H9 (cell line): Measurements from ENCODE around the gene ARHGEF2. TPM values are rescaled to one million over a fixed set of nuclear protein-coding genes. Genes with fewer than 3 reads are reported as not detected.

ENCODE experiments used
- DNase-seq: peaks from one replicate; pipeline ENCODE4 v3.0.0-alpha.2; 2017
- H2AFZ ChIP-seq: one replicate; pipeline ENCODE4 v1.6.1; 2013; ENCODE audit warnings: mild to moderate bottlenecking, low read length, control low read depth, moderate library complexity
- H2AK5ac ChIP-seq: 2 replicates; pipeline ENCODE4 v1.6.1; 2013; ENCODE audit warnings: low read length, control low read depth, mixed read lengths; ENCODE audit not compliant: insufficient read length
- H2BK120ac ChIP-seq: one replicate; pipeline ENCODE4 v1.6.1; 2013; ENCODE audit warnings: low read depth, mild to moderate bottlenecking, low read length, control low read depth, inconsistent platforms; ENCODE audit not compliant: poor library complexity, severe bottlenecking
- H2BK12ac ChIP-seq: 2 replicates; pipeline ENCODE4 v1.6.1; 2013; ENCODE audit warnings: low read length, control low read depth, mixed read lengths, low read depth; ENCODE audit not compliant: insufficient read length
- H2BK15ac ChIP-seq: 2 replicates; pipeline ENCODE4 v1.6.1; 2013; ENCODE audit warnings: low read depth, low read length, control low read depth
- H2BK20ac ChIP-seq: one replicate; pipeline ENCODE4 v1.6.1; 2013; ENCODE audit warnings: low read depth, mild to moderate bottlenecking, low read length, control low read depth, inconsistent platforms; ENCODE audit not compliant: poor library complexity, severe bottlenecking
- H2BK5ac ChIP-seq: 2 replicates; pipeline ENCODE4 v1.6.1; 2013; ENCODE audit warnings: low read length, control low read depth, mixed read lengths; ENCODE audit not compliant: insufficient read length
- H3K14ac ChIP-seq: 2 replicates; pipeline ENCODE4 v1.6.1; 2013; ENCODE audit warnings: low read length, control low read depth; ENCODE audit not compliant: insufficient read depth
- H3K18ac ChIP-seq: 2 replicates; pipeline ENCODE4 v1.6.1; 2013; ENCODE audit warnings: low read depth, mild to moderate bottlenecking, mixed read lengths, low read length, control low read depth; ENCODE audit not compliant: insufficient read length
- H3K23ac ChIP-seq: 2 replicates; pipeline ENCODE4 v1.6.1; 2013; ENCODE audit warnings: low read length, control low read depth, mixed read lengths, low read depth; ENCODE audit not compliant: insufficient read length
- H3K23me2 ChIP-seq: 2 replicates; pipeline ENCODE4 v1.6.1; 2013; ENCODE audit warnings: low read depth, mild to moderate bottlenecking, mixed read lengths, low read length, control low read depth; ENCODE audit not compliant: insufficient read length, poor library complexity, severe bottlenecking
- H3K27ac ChIP-seq: 2 replicates; pipeline ENCODE4 v1.5.1; 2013; ENCODE audit warnings: low read length, control low read depth, mixed read lengths, low read depth; ENCODE audit not compliant: insufficient read length
- H3K27me3 ChIP-seq: 2 replicates; pipeline ENCODE4 v1.6.1; 2013; ENCODE audit warnings: low read length, control low read depth, inconsistent platforms; ENCODE audit not compliant: insufficient read depth
- H3K4ac ChIP-seq: 2 replicates; pipeline ENCODE4 v1.6.1; 2013; ENCODE audit warnings: low read depth, mild to moderate bottlenecking, control low read depth, inconsistent platforms, low read length, moderate library complexity
- H3K4me1 ChIP-seq: 2 replicates; pipeline ENCODE4 v1.6.1; 2013; ENCODE audit warnings: low read length, control low read depth, inconsistent platforms; ENCODE audit not compliant: insufficient read depth
- H3K4me2 ChIP-seq: 2 replicates; pipeline ENCODE4 v1.6.1; 2013; ENCODE audit warnings: low read length, control low read depth, mixed read lengths; ENCODE audit not compliant: insufficient read length, insufficient read depth
- H3K56ac ChIP-seq: 2 replicates; pipeline ENCODE4 v1.6.1; 2013; ENCODE audit warnings: low read depth, mild to moderate bottlenecking, mixed read lengths, low read length, control low read depth; ENCODE audit not compliant: insufficient read length
- H3K79me1 ChIP-seq: 2 replicates; pipeline ENCODE4 v1.6.1; 2013; ENCODE audit warnings: low read depth, mild to moderate bottlenecking, moderate library complexity, low read length, control low read depth, inconsistent platforms; ENCODE audit not compliant: insufficient read depth, poor library complexity, severe bottlenecking
- H3K79me2 ChIP-seq: 2 replicates; pipeline ENCODE4 v1.6.1; 2013; ENCODE audit warnings: low read length, control low read depth, inconsistent platforms; ENCODE audit not compliant: insufficient read depth
- H3K9ac ChIP-seq: 2 replicates; pipeline ENCODE4 v1.6.1; 2013; ENCODE audit warnings: low read length, control low read depth, mixed read lengths; ENCODE audit not compliant: insufficient read length; ENCODE audit errors: extremely low read depth
- H3K9me3 ChIP-seq: one replicate; pipeline ENCODE4 v1.6.1; 2013; ENCODE audit warnings: low read depth, low read length, inconsistent platforms; ENCODE audit not compliant: control insufficient read depth
- H3T11ph ChIP-seq: one replicate; pipeline ENCODE4 v1.6.1; 2013; ENCODE audit warnings: mild to moderate bottlenecking, low read length, control low read depth, inconsistent platforms
- H4K20me1 ChIP-seq: one replicate; pipeline ENCODE4 v1.6.1; 2013; ENCODE audit not compliant: control insufficient read depth, insufficient read length, insufficient read depth
- H4K5ac ChIP-seq: 2 replicates; pipeline ENCODE4 v1.6.1; 2013; ENCODE audit warnings: low read depth, mild to moderate bottlenecking, mixed read lengths, low read length, control low read depth; ENCODE audit not compliant: insufficient read length
- H4K8ac ChIP-seq: replicated peaks from 2 replicates; pipeline ENCODE4 v1.6.1; 2013; ENCODE audit warnings: low read length, control low read depth, mixed read lengths, low read depth; ENCODE audit not compliant: insufficient read length
- H4K91ac ChIP-seq: 2 replicates; pipeline ENCODE4 v1.6.1; 2013; ENCODE audit warnings: low read depth, mild to moderate bottlenecking, moderate library complexity, mixed read lengths, low read length, control low read depth; ENCODE audit not compliant: insufficient read length
- H3K27ac Mint-ChIP-seq, 3 experiments: 2 replicates in 2 of 3; 3 replicates in 1 of 3; pipeline ENCODE4 v1.8.0; 2020 to 2021; ENCODE audit warnings: mixed read lengths in 3 of 3, mild to moderate bottlenecking in 1 of 3, moderate library complexity in 1 of 3
- H3K27me3 Mint-ChIP-seq: 2 replicates; pipeline ENCODE4 v1.8.0; 2021; ENCODE audit warnings: low read depth, mild to moderate bottlenecking, moderate library complexity, mixed read lengths
- H3K36me3 Mint-ChIP-seq, 3 experiments: 2 replicates in 2 of 3; 3 replicates in 1 of 3; pipeline ENCODE4 v1.8.0; 2020 to 2021; ENCODE audit warnings: low read depth in 3 of 3, mixed read lengths in 3 of 3; ENCODE audit not compliant: insufficient read depth in 1 of 3
- H3K4me1 Mint-ChIP-seq, 2 experiments: 2 replicates each; pipeline ENCODE4 v1.8.0; 2020; ENCODE audit warnings: mixed read lengths in 2 of 2
- H3K4me3 Mint-ChIP-seq, 2 experiments: 2 replicates in 1 of 2; 3 replicates in 1 of 2; pipeline ENCODE4 v1.8.0; 2020 to 2021; ENCODE audit warnings: mild to moderate bottlenecking in 2 of 2, mixed read lengths in 2 of 2, moderate library complexity in 1 of 2
- H3K9me3 Mint-ChIP-seq, 2 experiments: 2 replicates in 1 of 2; 3 replicates in 1 of 2; pipeline ENCODE4 v1.8.0; 2020; ENCODE audit warnings: mild to moderate bottlenecking in 2 of 2, mixed read lengths in 2 of 2, moderate library complexity in 1 of 2
- WGBS: extraction: QIAGEN DNeasy Blood & Tissue Kit; methylation state at CpG from one replicate; pipeline ENCODE4 v1.1.7; 2013; ENCODE audit warnings: missing lambda C conversion rate, low lambda C conversion rate, mixed read lengths; ENCODE audit not compliant: insufficient read length; ENCODE audit errors: extremely low coverage; 5-methylcytosine and 5-hydroxymethylcytosine counted together
- total RNA-seq: library from RNA; stranded (reverse); gene quantifications from 2 replicates; pipeline ENCODE4 v1.2.1, GENCODE V29; 2021
- TF ChIP-seq, protein P1 (sequence below): fragments of 200-600 bp; sonication (generic); conservative IDR thresholded peaks from 3 replicates; pipeline ENCODE4 v1.8.0; 2021; ENCODE audit warnings: antibody characterized with exemption, mild to moderate bottlenecking

The ARHGEF2 gene
- total RNA-seq, 1 experiment from 2014 or later, result 111 TPM

DNA sequence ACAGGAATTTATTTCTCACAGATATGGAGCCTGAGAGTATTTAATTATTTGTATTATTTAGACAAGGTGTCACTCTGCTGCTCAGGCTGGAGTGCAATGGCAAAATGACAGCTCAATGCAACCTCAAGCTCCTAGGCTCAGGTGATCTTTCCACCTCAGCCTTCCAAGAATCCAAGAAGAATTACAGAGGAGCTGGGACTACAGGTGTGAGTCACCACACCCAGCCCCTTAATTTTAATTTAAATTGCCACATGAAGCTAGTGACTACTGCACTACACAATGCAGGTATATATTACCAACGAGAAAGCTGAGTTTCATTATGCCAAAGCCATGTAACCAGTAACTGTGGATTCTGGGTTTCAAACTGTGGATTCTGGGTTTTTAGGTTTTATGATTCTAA is 46.3 kb downstream of the ARHGEF2 start:
- Histone ChIP-seq H3K79me2 (peaks cover 19% of the 10 kb centered on the region; the same call in 1 of the 2 replicates), H3K18ac (no peak overlapping the region), H3K9ac (no peak overlapping the region)

More for the DNA sequence above, 46.3 kb downstream of the ARHGEF2 start:
- Mint-ChIP-seq H3K4me3 (peak overlapping the region in 1 of 2 experiments; percentile 26; a peak in 3 of 5 replicates), H3K27me3 (no peaks in the 10 kb centered on the region), H3K36me3 (peaks cover 35 to 48% (median 40%) of the 10 kb centered on the region in 3 experiments), H3K9me3 (no peaks in the 10 kb centered on the region), H3K27ac (0 out of 7 replicates have a peak overlapping the region, but pooled peaks of 1 of the 3 experiments have one; percentile 36), H3K4me1 (peaks cover 17 to 21% of the 10 kb centered on the region in 2 experiments)
- no peak overlapping the region for H2BK5ac ChIP-seq
- H3K23ac ChIP-seq, result no peak overlapping the region
- H3K9me3 ChIP-seq, result no peaks in the 10 kb centered on the region
- no peak overlapping the region for H3K4me2 ChIP-seq
- H2BK20ac ChIP-seq, result no peak overlapping the region
- H2AK5ac ChIP-seq, result no peak overlapping the region
- WGBS, result no CpG with 5 or more reads among the region's 1 CpG
- H3T11ph ChIP-seq, result no peak overlapping the region
- H4K20me1 ChIP-seq, result no peaks in the 10 kb centered on the region
- TF ChIP-seq, protein P1, sequence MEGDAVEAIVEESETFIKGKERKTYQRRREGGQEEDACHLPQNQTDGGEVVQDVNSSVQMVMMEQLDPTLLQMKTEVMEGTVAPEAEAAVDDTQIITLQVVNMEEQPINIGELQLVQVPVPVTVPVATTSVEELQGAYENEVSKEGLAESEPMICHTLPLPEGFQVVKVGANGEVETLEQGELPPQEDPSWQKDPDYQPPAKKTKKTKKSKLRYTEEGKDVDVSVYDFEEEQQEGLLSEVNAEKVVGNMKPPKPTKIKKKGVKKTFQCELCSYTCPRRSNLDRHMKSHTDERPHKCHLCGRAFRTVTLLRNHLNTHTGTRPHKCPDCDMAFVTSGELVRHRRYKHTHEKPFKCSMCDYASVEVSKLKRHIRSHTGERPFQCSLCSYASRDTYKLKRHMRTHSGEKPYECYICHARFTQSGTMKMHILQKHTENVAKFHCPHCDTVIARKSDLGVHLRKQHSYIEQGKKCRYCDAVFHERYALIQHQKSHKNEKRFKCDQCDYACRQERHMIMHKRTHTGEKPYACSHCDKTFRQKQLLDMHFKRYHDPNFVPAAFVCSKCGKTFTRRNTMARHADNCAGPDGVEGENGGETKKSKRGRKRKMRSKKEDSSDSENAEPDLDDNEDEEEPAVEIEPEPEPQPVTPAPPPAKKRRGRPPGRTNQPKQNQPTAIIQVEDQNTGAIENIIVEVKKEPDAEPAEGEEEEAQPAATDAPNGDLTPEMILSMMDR, result no peak
- no peak overlapping the region for H4K5ac ChIP-seq
- DNase-seq, result no peak
- no peak overlapping the region for H3K14ac ChIP-seq
- H3K27me3 ChIP-seq, result no peaks in the 10 kb centered on the region
- no peak overlapping the region for H3K27ac ChIP-seq
- no peak overlapping the region for H2AFZ ChIP-seq
- H2BK120ac ChIP-seq, result no peak overlapping the region
- no peak overlapping the region for H2BK12ac ChIP-seq
- no peak overlapping the region for H4K8ac ChIP-seq
- no peak overlapping the region for H3K4ac ChIP-seq
- peaks cover 6% of the 10 kb centered on the region for H3K23me2 ChIP-seq
- no peak overlapping the region for H3K56ac ChIP-seq
- H3K4me1 ChIP-seq, result no peaks in the 10 kb centered on the region; the same call in 1 of the 2 replicates
- H3K79me1 ChIP-seq, result peaks cover 9% of the 10 kb centered on the region
- H2BK15ac ChIP-seq, result no peak overlapping the region
- H4K91ac ChIP-seq, result no peak overlapping the region
